ENCODE data around the gene PSMD3.

The PSMD3 gene

GRCh38 chr17:40024901-40025300, 44.3 kb downstream of the PSMD3 start:
- DNase-seq, result no peak

- no peak for DNase-seq
Observed at GRCh38 chr17:40025559-40025958, 45.0 kb downstream of the PSMD3 start.

- no peak for DNase-seq
Observed at GRCh38 chr17:40025991-40026815, 45.6 kb downstream of the PSMD3 start.

- DNase-seq, result peak; percentile 77 to 83
Observed at GRCh38 chr17:40026816-40027613, 46.4 kb downstream of the PSMD3 start.

GRCh38 chr17:40027614-40028012, 47.0 kb downstream of the PSMD3 start:
- DNase-seq, result no peak

GRCh38 chr17:40028595-40028994, 48.0 kb downstream of the PSMD3 start:
- DNase-seq, result no peak

- no peak for DNase-seq
Observed at GRCh38 chr17:40031706-40032105, 51.1 kb downstream of the PSMD3 start.

GRCh38 chr17:40032322-40033320, 52.0 kb downstream of the PSMD3 start:
- no peak for DNase-seq

- no peak for DNase-seq
Observed at GRCh38 chr17:40033339-40033738, 52.7 kb downstream of the PSMD3 start.

- no peak for DNase-seq
Observed at GRCh38 chr17:40034426-40035161, 54.0 kb downstream of the PSMD3 start.

GRCh38 chr17:40035162-40035559, 54.6 kb downstream of the PSMD3 start:
- peak in 1 of 2 experiments; percentile 27 for DNase-seq

- peak in 1 of 2 experiments; percentile 48 for DNase-seq
Observed at GRCh38 chr17:40038882-40039513, 58.4 kb downstream of the PSMD3 start.

- no peak for DNase-seq
Observed at GRCh38 chr17:40041196-40041595, 60.6 kb downstream of the PSMD3 start.
